ENCODE results near the gene CFAP61.
"Not testable (repeated sequence)": the region's sequence is repeated elsewhere in the genome, so short reads cannot be mapped to it uniquely, and the experiment has no call there.

CFAP61 gene

DNA sequence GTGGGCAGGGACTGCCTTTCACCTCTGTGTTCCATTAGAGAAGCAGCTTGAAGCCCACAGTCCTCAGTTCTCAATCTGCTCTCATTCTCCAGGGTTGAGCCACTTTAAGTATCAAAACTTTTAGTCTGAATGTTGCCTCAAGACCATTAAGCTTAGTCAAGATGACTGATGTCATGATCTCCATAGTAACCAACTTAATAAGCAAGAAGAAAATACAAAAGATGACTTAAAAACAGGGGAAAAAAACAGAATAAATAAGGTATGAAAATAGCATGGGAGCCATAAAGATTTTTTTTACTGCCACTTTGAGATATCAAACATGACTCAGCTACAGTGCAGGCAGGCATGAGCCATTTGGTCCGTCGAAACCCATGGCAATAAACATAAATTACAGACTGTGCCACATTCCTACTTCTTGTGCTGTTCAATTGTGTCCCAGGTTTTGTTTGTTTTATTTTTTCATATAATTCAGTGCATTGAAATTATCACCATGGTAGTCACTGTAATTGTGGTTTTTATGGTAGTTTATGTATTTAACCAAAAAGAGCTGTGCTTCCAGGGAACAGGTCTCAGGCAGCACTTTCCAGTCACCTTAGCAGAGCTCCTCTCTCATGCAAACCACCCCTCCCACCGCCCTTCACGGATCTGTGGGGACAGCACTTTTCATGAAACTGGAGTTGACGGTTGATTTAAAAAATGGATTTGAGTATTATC is 159.1 kb downstream of the CFAP61 start:
- no peak for DNase-seq

DNA sequence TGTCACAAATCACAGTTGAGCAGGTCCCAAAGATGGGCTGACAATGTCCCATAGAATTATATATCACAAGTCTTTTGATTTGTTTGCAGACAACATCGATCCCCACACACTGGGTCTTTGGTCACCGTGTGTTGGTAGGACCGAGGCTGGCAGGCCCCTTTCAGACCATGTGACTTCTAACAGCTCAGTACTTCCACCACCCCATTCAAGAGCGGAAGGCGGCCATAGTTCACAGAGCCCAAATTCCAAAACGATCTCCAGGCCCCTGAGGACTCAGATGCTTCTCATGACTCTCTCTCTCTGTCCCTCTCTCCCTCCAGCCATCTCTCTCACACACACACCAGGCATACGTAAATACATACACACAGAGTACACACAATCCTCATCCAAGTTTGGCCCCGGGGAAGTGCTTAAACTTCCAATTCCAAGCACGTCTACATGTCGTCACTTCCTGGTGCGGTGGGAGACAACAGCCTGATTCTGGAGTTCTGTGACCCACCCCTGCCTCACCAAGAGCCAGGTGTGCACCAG is 159.7 kb downstream of the CFAP61 start:
- no peak for DNase-seq

DNA sequence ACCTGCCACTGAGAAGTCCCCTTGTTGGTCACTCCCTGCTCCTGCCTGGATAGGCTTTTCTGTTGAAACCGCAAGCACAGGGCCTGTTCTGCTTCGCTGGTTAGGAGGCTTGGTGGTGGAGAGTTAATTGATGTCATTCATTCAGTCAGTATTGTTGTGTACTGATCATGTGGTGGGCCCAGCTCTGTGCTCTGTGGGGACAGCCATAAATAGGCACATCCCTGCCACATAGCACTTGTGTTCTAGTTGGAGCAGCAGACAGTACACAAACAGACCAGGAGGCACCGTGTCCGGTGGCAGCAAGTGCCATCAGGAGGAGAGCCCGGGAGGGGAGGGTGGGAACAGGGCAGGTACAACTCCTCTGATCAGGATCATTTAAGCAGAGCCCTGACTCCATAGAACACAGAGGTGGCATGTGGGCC is 160.4 kb downstream of the CFAP61 start:
- no peak for DNase-seq

DNA sequence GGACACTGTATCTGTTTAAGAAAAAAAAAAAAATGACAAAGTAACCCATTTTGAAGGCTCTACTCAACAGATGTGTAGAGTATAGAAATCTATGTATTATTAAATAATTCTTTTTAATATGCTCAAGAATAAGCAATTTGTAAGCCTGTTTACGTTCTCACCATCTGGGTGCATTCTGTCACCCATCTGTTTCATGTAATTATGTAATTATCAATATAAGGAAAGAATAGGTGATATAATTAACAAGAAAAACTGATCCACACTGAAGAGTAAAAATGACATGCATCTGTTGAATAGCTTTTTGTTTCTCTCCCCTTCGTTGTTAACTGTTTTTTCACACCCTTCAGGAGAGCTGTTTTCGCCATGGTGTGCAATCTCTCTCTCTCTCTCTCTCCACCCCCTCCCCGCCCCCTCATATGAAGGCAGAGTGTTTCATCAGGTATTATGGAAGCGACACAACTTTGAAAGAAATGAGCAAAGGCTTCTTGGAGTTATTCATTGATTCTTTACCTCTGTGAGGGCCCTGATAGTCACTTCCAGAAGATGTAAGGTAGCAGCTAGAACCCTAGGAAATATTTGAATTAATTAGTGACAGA is 161.3 kb downstream of the CFAP61 start:
- no peak for DNase-seq

DNA sequence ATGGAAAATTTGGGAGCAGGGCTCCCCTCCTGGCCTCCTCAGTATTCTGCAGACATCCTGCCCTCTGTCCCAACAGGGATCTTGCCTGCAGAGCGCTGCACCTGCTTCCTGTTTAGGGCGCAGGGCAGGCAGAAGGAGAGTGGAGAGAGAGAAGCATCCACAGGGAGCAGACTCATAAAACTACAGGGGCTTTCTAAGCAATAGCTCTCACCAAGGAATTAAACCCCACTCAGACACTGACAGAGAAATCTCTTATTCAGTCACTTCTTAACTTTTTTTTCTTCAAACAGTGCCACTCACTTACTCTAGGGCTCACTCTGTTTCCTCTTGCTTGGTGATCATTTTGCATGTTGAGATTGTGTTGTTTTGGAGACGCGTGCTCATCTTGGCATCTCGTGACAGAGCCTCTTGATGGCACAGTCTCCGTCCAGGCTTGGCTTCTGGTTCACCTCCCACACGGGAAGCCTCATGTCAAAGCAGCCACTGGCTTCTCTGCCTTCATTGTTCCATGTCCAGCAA is 162.5 kb downstream of the CFAP61 start:
- no peak for DNase-seq

DNA sequence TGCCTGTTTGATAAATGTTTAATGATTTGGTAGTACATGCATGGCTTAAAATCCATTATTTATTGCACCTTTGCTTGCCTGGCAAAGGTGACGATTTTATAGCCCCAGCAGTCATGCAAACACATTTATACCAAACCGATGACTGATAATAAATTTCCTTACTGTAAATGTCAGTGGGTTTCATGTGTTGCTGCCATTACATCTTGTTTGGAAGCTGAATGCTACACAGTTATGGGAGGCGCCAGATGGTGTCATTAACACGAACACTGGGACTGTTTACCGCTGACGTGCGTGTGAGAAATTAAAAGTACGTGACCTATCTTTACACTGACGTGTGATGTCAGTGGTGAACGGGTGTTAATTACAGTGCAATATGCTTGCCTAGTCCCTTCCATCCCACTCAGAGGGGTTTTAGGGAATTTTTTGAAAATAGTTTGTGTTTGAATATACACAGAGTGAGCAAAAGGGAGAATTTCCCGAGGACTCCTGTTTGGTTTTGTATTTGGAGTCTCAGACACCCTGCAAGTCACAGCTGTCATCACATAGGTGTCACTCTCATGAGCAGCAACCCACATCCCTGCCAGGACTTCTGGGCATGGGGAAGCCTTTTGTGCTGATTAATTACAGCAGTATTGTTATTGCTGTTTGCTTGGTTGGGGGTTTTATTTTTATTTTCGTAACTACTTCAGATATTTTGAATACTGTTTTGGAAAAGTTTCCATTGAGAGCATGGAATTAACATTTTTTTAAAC is 163.8 kb downstream of the CFAP61 start:
- no peak for DNase-seq

DNA sequence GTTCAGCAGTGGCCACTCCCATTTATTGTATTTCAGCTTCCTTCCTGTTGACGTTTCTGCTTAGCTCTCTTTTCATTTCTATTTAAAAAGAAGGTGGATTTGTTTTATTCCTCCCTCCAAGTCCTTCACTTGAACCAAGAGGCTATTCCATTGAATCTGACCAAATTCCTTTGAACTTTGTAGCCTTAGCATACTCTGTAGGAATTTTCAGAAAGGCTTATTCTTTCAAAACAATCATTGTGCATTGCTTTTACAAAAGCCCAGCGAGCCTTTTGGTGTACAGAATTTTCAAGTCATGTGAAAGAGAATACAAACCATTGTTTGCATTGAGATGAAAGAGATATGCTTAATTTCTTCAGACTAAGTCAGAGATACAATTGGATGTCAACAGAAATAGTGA is 164.6 kb downstream of the CFAP61 start:
- no peak for DNase-seq

DNA sequence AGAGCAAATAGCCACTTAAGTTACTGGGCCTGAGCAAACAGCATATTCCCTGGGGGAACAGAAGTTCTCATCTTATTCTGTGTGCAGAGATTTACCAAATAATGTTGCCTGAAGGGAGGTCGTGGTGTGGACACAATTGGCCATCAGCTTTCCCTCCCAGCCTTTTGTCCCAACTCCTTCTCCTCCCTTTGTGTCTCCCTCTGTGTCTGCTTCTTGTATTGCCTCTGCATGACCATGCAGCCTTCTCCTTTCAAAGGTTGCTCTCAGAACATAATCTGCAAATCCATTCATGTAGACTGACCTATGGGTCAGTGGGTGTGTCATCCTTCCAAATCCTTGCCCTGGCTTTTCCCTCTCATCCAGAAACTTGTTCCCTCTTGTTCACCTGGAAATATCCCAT is 165.3 kb downstream of the CFAP61 start:
- DNase-seq: no peak

DNA sequence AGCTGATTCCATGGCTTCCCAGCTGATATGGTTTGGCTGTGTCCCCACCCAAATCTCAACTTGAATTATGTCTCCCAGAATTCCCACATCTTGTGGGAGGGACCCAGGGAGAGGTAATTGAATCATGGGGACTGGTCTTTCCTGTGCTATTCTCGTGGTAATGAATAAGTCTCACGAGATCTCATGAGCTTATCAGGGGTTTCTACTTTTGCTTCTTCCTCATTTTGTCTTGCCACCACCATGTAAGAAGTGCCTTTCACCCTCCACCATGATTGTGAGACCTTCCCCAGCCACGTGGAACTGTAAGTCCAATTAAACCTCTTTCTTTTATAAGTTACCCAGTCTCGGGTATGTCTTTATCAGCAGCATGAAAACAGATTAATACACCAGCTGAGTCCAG is 165.8 kb downstream of the CFAP61 start:
- not testable (repeated sequence) for DNase-seq

DNA sequence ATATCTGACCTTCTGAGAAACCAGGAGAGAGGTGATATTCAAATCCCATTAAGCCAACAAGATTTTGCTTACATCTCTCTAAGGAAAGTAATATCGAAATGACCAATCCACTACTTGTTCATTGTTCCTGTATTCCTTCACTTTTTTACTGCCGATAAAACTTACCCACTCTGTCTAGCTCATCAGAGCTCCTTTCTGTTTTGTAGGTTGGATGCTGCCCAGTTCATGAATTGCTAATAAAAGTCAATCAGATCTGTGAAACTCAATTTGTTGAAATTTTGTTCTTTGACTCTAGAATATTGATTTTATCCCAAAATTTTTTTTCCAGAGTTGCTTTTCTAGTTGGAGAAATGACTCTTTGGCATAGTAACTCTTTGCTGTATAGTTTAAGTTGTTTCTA is 166.7 kb downstream of the CFAP61 start:
- DNase-seq: no peak

DNA sequence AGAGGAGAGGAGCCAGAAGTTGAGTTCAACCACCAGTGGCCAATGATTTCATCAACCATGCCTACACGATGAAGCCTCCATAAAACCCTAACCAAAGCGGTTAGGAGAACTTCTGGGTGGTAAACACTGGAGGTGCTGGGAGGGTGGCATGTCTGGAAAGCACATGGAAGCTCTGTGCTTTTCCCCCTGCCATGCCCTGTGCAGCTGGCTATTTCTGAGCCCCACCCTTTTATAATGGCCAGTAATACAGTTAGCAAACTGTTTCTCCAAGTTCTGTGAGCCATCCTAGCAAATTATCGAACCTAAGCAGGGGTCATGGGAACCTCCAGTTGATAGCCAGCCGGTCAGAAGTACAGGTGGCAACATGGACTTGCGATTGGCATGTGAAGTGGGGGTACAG is 167.8 kb downstream of the CFAP61 start:
- DNase-seq: no peak

DNA sequence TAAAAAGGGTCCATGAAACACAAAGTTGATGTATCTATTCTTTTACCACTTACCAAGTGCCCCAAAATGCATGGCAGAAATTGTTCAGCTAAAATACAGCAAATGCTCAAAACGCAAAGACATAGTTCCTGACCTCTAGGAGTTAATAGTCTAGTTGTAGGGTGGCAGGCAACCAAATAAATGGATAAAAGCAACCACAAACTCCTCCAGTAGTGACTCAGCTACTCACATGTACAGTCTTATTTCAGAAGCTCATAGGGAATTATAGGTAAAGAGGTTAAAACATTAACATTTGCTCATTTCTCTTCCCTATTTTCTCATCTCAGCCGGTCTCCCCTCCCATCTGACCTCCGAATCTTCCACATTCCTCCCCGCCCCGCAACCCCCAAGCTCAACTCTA is 171.6 kb downstream of the CFAP61 start:
- DNase-seq: no peak

DNA sequence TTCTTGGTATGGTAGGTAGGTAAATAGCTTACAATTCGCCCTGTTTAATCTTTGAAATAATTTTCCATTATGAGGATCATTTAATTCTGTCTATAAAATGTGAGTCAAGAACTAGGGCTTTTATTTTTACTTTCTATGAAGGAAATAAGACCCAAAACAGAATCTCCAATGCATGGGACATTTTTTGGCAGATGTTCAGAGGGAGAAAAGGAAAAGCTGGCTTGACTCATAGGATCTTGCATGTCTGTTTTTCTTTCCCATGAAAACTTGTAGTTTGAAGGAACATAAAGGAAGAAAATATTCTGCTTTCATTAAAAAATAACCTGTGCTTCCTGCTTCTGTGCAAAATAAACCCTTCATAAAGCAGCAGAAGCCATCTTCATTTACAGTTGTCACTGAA is 172.5 kb downstream of the CFAP61 start:
- no peak for DNase-seq

DNA sequence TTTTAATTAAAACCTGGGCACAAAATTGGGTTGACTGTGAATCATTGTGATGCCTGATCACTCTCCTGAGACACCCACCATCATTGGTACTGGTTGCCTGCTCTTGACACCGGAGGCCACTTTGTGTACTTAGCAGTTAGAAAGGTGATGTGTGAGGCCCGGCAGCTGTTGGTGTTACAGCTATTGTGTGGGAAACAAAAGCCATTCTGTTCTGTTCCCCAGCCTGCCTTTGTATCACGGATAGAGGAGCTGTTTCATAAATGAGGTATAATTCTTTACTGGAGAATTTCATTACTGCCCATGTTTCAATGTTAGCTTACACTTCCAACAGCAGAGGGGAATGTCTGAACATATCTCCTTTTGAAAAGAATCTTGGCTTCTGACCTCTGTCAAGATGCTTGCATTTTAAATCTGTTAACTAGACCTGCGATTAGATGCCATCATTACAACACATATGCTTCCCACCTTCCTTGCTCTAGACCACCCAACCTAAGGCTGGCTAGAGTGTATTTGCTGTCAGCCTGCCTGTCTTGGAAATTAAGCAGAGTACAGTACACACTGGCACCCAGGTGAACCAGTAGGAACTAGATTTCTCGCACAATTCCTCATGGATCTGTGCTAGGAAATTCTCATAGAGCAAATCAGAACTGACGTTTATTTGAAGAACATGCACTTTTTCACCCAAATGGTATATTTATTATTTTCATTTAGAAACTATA is 173.2 kb downstream of the CFAP61 start:
- DNase-seq: no peak

DNA sequence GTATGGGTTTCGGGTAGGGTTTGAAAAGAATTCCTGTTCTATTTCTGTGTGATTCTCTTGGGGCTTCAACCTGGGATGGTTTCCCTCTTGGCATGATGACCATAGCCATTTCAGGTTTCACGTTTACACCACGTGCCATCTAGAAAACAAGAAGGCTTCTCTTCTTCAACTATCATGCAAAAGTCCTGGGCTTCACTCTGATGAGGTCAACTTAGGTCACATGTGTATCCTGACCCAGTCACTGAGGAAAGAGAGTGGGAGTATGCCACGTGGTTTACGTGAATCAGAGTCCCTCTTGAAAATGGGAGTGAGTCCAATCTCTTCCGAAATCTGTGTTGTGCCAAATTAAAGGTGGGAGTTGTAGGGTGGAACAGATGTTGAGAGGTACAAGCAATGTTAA is 174.2 kb downstream of the CFAP61 start:
- DNase-seq: no peak

DNA sequence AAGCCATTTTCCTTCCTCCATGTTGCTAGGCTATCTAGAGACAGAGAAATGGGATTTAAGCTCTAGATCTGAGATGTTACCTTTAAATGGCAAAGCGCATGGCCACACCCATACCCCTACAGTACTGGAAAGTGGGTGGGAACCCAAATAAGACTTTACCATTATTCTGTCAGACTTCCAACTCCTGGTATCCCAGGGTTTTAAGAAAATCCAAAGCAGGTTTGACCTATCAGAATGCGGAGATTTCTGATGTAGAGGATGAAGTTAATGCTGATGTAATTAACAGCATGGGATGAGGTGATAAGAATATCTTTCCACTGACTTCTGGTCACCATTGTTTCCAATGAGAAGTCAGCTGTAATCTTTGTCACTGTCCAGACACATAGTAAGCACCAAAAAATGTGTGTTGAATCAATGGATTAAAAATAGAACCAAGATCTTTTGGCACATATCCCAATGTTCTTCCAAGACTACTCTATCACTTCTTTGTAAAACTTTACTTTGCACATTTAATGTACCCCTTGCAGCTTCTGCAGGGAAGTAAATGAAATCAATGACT is 174.8 kb downstream of the CFAP61 start:
- no peak for DNase-seq

DNA sequence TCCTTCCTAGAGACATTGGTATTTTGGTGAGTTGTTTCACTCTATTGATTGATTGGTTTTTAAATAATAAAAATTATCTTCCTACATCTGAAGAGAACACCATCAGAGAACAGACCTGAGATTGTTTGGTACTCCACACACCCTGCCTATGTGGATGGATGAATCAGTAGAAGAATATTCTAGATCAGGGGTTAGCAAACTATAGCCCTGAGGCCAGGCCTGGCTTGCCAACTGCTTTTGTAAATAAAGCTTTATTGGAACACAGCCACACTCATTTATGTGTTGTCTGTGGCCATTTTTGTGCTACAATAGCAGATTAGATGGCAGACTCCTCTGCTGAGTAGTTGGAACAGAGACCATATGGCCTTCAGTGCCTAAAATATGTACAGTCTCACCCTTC is 176.0 kb downstream of the CFAP61 start:
- DNase-seq: no peak

DNA sequence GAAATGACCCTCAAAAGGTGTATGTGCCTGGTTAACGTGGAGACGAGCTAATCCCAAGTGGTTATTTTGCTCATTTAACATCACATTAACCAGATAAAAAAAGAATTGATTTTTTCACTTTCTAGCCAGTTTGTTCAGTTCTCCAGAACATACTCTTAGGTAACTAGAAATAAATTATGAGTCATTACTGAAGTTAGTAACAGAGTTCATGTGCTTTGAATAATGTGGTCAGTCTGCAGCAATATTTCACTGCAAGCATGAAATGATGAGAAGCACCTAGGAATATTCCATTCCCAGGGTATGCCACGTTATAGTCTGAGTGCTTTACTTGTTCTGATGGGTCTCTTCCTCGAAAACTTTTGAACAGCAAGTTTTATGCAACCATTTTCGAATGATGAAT is 177.3 kb downstream of the CFAP61 start:
- no peak for DNase-seq

DNA sequence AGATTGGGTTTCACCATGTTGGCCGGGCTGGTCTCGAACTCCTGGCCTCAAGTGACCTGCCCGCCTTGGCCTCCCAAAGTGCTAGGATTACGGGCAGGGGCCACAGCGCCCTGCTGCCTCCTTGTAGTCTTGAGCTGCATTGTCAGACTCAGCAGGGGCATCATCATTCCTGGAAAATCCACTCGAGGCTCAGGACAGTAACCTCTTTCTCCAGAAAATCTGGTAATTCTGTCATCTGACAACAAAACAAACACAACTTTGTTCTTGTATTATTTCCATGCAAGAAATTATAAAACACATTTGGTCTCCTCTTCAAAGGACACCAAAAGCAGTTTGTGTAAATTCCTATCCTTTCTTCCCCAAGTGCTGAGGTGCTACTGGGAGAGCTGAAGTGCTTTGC is 178.4 kb downstream of the CFAP61 start:
- DNase-seq: no peak

DNA sequence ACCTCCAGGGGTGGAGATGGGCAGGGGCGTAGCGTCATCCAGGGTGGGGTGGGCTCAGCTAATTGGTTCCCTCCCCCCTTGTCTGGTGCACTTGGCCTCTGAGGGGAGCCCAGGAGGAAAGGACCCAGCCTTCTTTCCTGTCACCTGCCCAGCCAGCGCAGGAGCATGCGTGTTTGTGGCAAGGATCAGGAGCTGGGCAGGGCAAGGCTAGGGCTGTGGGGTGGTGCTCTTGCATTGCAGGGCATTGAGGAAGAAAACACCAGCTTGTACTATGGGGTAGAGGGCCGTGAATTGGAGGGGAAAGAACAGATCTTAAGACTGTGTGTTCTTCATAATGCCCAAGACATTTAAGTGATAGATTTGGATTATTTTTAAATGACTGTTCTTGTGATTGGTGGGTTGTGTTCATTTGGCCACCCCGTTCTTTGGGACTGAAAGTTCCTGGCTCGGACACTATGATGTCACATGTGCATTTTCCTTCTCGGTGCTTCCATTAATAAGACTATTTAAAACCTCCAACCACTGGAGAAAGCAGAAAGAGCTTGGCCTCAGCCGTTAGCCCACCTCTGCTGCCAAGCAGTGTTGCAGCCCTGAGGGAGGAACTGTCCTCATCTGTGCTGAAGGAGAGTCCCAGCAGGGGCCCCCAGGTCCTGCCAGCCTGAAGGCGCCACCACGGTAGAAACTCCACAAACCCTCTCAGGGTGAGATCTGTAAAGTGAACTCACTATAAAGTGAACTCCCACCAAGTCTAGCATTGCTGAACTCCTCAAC is 179.4 kb downstream of the CFAP61 start:
- DNase-seq: no peak

DNA sequence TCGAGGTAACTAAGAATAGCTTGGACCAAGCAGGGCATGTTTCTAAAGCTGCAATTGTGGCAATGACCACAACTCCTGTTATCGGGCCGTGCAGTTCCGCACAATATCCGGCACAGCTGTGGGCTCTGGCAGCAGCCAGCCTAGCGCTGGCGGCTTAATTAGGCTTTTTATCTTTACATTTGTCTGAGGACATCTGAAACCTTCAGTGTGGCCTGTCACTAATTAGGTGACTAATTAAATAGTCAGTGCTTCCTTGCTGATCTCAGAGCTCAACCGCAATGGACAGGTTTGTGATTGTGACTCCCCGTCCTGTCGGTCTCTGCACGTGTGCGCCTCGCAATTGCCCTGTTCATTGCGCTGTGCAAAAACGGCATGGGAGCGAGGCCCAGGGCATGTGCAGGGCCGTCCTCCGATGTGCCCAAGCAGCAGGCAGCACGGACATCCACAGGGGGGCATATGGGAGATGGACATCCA is 180.7 kb downstream of the CFAP61 start:
- DNase-seq: no peak

DNA sequence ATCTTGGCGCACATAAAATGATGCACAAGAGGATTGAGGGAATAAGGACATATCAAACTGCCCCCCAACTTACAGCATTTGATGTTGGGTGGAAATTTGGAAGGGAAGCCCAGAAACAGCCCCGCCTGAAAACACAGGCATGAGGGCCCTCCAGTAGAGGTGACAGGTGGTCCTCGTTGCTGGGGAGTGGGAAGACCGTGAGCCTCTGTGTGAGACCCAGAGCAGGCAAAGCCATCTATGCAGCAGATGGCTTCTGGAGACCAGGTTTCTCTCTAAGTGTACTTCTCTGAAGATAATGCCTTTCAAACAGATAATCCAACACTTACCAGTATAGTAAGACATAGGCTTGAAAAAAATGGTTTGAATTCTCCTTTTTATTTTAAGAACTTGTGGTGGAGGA is 183.3 kb downstream of the CFAP61 start:
- no peak for DNase-seq

All from activated CD8-positive, alpha-beta memory T cell treated with anti-CD3 and anti-CD28 coated beads, Interleukin-2, amount 50 U/mL, for 48 hours (primary cell).